GM12878 (cell line): ENCODE measurements around the gene ING1. TPM values are rescaled to one million over a fixed set of nuclear protein-coding genes. Genes with fewer than 3 reads are reported as not detected.

ENCODE experiments used
- ATAC-seq: fragments of 200-7000 bp; cut with Tn5 transposase; 3 replicates; pipeline ENCODE4 v1.9.1; 2020; ENCODE audit warnings: mild to moderate bottlenecking, moderate library complexity
- BruUV-seq: library from RNA; stranded (reverse); fragments of 400-500 nt; replicated peaks from 2 replicates; lab custom pipeline; 2021; lab: Mats Ljungman, UMichigan
- CTCF ChIA-PET: fragments of 300-600 bp; sonication (Branson Sonifier 250); formaldehyde crosslinking; extraction: SDS; loops from one replicate; lab custom pipeline; 2021; ENCODE audit warnings: inconsistent platforms; lab: Yijun Ruan, JAX
- POLR2A ChIA-PET: fragments of 350-600 bp; formaldehyde crosslinking; extraction: SDS; loops from one replicate; lab custom pipeline; 2021; ENCODE audit warnings: inconsistent platforms; lab: Charles Lee
- RAD21 ChIA-PET: fragments of 300-600 bp; sonication (Branson Sonifier 250); formaldehyde crosslinking; loops from one replicate; lab custom pipeline; 2023; ENCODE audit warnings: antibody characterized with exemption; ENCODE audit not compliant: unreplicated experiment; lab: Charles Lee
- SMC1A ChIA-PET: fragments of 300-600 bp; sonication (Branson Sonifier 250); formaldehyde crosslinking; loops from one replicate; lab custom pipeline; 2023; ENCODE audit not compliant: unreplicated experiment, uncharacterized antibody; lab: Charles Lee
- DNase-seq: peaks from one replicate; pipeline ENCODE4 v3.0.0-alpha.2; 2011; ENCODE audit warnings: low read depth, low spot score
- FAIRE-seq: peaks from 3 replicates; lab custom pipeline; 2011; peaks lifted over from hg19 to GRCh38; lab: Jason Lieb, UNC
- H2AFZ ChIP-seq: 2 replicates; pipeline ENCODE4 v1.6.0; 2011; ENCODE audit warnings: low read depth, low read length, control low read depth; ENCODE audit not compliant: control insufficient read depth
- H3K27ac ChIP-seq: 2 replicates; pipeline ENCODE4 v1.5.1; 2011; ENCODE audit warnings: control low read depth; ENCODE audit not compliant: control insufficient read depth, insufficient read depth
- H3K27me3 ChIP-seq, 2 experiments: replicated peaks in 1 of 2; 2 replicates each; pipeline versions ENCODE4 v1.6.0 to v1.6.1; 2011; ENCODE audit warnings: low read length in 1 of 2; ENCODE audit not compliant: control insufficient read depth in 2 of 2, insufficient read depth in 2 of 2
- H3K36me3 ChIP-seq, 2 experiments: 2 replicates each; pipeline ENCODE4 v1.5.1; 2011; ENCODE audit warnings: low read length in 1 of 2; ENCODE audit not compliant: control insufficient read depth in 2 of 2, insufficient read depth in 2 of 2
- H3K4me1 ChIP-seq: 2 replicates; pipeline ENCODE4 v1.6.1; 2011; ENCODE audit warnings: mild to moderate bottlenecking, low read length, moderate library complexity, mixed read lengths; ENCODE audit not compliant: control insufficient read depth, insufficient read depth
- H3K4me2 ChIP-seq: 2 replicates; pipeline ENCODE4 v1.6.0; 2011; ENCODE audit warnings: control low read depth; ENCODE audit not compliant: control insufficient read depth, insufficient read depth
- H3K4me3 ChIP-seq: fragments of 200-600 bp; sonication (generic); 2 replicates; pipeline ENCODE4 v1.5.1; 2016
- H3K79me2 ChIP-seq: 2 replicates; pipeline ENCODE4 v1.6.0; 2011; ENCODE audit warnings: low read length; ENCODE audit not compliant: control insufficient read depth, insufficient read depth
- H3K9ac ChIP-seq: 2 replicates; pipeline ENCODE4 v1.8.0; 2011; ENCODE audit warnings: low read length, control low read depth, mixed read lengths; ENCODE audit not compliant: control insufficient read depth, insufficient read depth
- H3K9me3 ChIP-seq: replicated peaks from 3 replicates; pipeline ENCODE4 v1.5.1; 2011; ENCODE audit warnings: mild to moderate bottlenecking, low read length; ENCODE audit not compliant: control insufficient read depth, insufficient read depth
- H4K20me1 ChIP-seq: 2 replicates; pipeline ENCODE4 v1.6.0; 2011; ENCODE audit not compliant: control insufficient read depth, insufficient read depth
- E2F4 ChIP-seq: IDR thresholded peaks from 2 replicates; pipeline ENCODE4 v1.6.1; 2012; ENCODE audit warnings: low read depth, low read length, improper control_type of control experiment
- ELK1 ChIP-seq: IDR thresholded peaks from 2 replicates; pipeline ENCODE4 v1.6.1; 2012; ENCODE audit warnings: low read depth, low read length, improper control_type of control experiment
- ESRRA ChIP-seq: IDR thresholded peaks from 2 replicates; pipeline ENCODE4 v1.6.1; 2012; ENCODE audit warnings: mild to moderate bottlenecking, low read length, improper control_type of control experiment
- MEF2B ChIP-seq: fragments of 450-650 bp; IDR thresholded peaks from 2 replicates; pipeline ENCODE4 v1.6.1; 2018; ENCODE audit warnings: mild to moderate bottlenecking, moderate library complexity; ENCODE audit not compliant: partially characterized antibody, poor library complexity, severe bottlenecking
- MYC ChIP-seq: IDR thresholded peaks from 2 replicates; pipeline ENCODE4 v1.6.1; 2011; ENCODE audit warnings: mild to moderate bottlenecking, low read length, moderate library complexity, inconsistent platforms; ENCODE audit not compliant: insufficient read depth, insufficient replicate concordance, insufficient read length, severe bottlenecking
- NFIC ChIP-seq: IDR thresholded peaks from 2 replicates; pipeline ENCODE4 v1.6.1; 2012; ENCODE audit warnings: low read depth, mild to moderate bottlenecking, inconsistent platforms, low read length, moderate library complexity
- PBX3 ChIP-seq: IDR thresholded peaks from 2 replicates; pipeline ENCODE4 v1.6.1; 2011; ENCODE audit warnings: mild to moderate bottlenecking, low read depth, low read length, moderate library complexity; ENCODE audit not compliant: insufficient replicate concordance
- POLR2A ChIP-seq: IDR thresholded peaks from 2 replicates; pipeline ENCODE4 v1.6.1; 2011; ENCODE audit warnings: low read depth, mild to moderate bottlenecking, low read length
- RB1 ChIP-seq: fragments of 450-650 bp; formaldehyde crosslinking; IDR thresholded peaks from 2 replicates; pipeline ENCODE4 v1.6.1; 2017; ENCODE audit warnings: mild to moderate bottlenecking, borderline replicate concordance
- RBBP5 ChIP-seq: fragments of 200-600 bp; sonication (generic); conservative IDR thresholded peaks from 2 replicates; pipeline ENCODE4 v1.6.1; 2016
- RFX5 ChIP-seq: IDR thresholded peaks from 2 replicates; pipeline ENCODE4 v1.6.1; 2011; ENCODE audit warnings: low read depth, low read length, improper control_type of control experiment
- SREBF1 ChIP-seq: IDR thresholded peaks from 2 replicates; pipeline ENCODE4 v1.6.1; 2012; ENCODE audit warnings: mild to moderate bottlenecking, low read length
- SUPT20H ChIP-seq: IDR thresholded peaks from 2 replicates; pipeline ENCODE4 v1.6.1; 2011; ENCODE audit warnings: low read depth, mild to moderate bottlenecking, low read length, moderate library complexity, borderline replicate concordance; ENCODE audit not compliant: control insufficient read depth
- SUZ12 ChIP-seq: fragments of 200-600 bp; sonication (generic); IDR thresholded peaks from one replicate; pipeline ENCODE4 v1.6.1; 2018; ENCODE audit warnings: antibody characterized with exemption, mild to moderate bottlenecking; ENCODE audit not compliant: unreplicated experiment
- TAF1 ChIP-seq: IDR thresholded peaks from 2 replicates; pipeline ENCODE4 v1.6.1; 2011; ENCODE audit warnings: mild to moderate bottlenecking, low read depth, low read length, borderline replicate concordance
- ZNF217 ChIP-seq: fragments of 450-650 bp; IDR thresholded peaks from 2 replicates; pipeline ENCODE4 v1.6.1; 2017; ENCODE audit warnings: antibody characterized with exemption, mild to moderate bottlenecking
- WGBS: methylation state at CpG from one replicate; pipeline ENCODE4 v1.1.6; 2016; ENCODE audit warnings: low lambda C conversion rate; ENCODE audit not compliant: insufficient replicate concordance, insufficient coverage; ENCODE audit errors: missing lambda C conversion rate; 5-methylcytosine and 5-hydroxymethylcytosine counted together
- in situ Hi-C: fragments of 300-500 bp; cut with MboI; formaldehyde crosslinking; loops from 9 replicates; pipeline ENCODE4 v1.14.3; 2018; ENCODE audit warnings: mixed read lengths
- intact Hi-C: fragments of 100-400 bp; cut with micrococcal nuclease; formaldehyde crosslinking; loops from one replicate; pipeline ENCODE4 v1.14.2; 2022; ENCODE audit not compliant: unreplicated experiment
- polyA plus RNA-seq, 11 experiments: library from polyadenylated mRNA; depleted of rRNA in 4 of 11; unstranded in 6 of 11; stranded (reverse) in 5 of 11; fragments of >200 nt; fragmentation: Nextera tagmentation in 4 of 11; fragmentation: Illumina TruSeq in 1 of 11; extraction: Ambion mirVana in 4 of 11; extraction: Trizol in 1 of 11; gene quantifications; 1 replicate in 1 of 11; 2 replicates in 10 of 11; pipeline versions ENCODE4 v1.2.1 to v1.2.3, GENCODE V29; 2011 to 2016; ENCODE audit warnings: inconsistent platforms in 2 of 11, missing spikeins in 2 of 11, low read depth in 1 of 11
- total RNA-seq, 4 experiments: library from RNA; depleted of rRNA in 3 of 4; stranded (reverse); fragments of >200 nt in 3 of 4; fragmentation: Illumina TruSeq in 1 of 4; extraction: Trizol in 1 of 4; gene quantifications; 2 replicates each; pipeline versions ENCODE4 v1.2.1 to v1.2.3, GENCODE V29; 2013 to 2021
- TF ChIP-seq, protein P1 (sequence below): fragments of 450-650 bp; IDR thresholded peaks from 2 replicates; pipeline ENCODE4 v1.6.1; 2017; ENCODE audit warnings: low read depth, mild to moderate bottlenecking, moderate library complexity

ING1 gene
- total and polyA plus RNA-seq, 10 of the 15 experiments (the other 5 are each of a cell fraction or from before 2014, with no cell fraction given), result 1.3 to 20.4 (median 13.1) TPM

- Histone ChIP-seq H3K27ac (peak overlapping the region; percentile 91), H3K9ac (peak overlapping the region; percentile 95), H3K79me2 (peaks cover 54% of the 10 kb centered on the region), H2AFZ (peak overlapping the region; percentile 33), H3K27me3 (no peaks in the 10 kb centered on the region), H3K36me3 (peaks cover 5 to 10% of the 10 kb centered on the region in 2 experiments; a peak in 3 of 4 replicates), H3K9me3 (no peaks in the 10 kb centered on the region; the same call in 2 of the 3 replicates), H3K4me2 (0 out of 2 replicates have a peak overlapping the region, but pooled peaks have one; percentile 11), H3K4me3 (peak overlapping the region; percentile 95), H4K20me1 (no peaks in the 10 kb centered on the region; the same call in 1 of the 2 replicates), H3K4me1 (peaks cover 5% of the 10 kb centered on the region)
- in situ Hi-C loops (no loop called here), intact Hi-C loops (loop anchor here (1.0 to 10.0 kb wide), 7 partner anchors 38 to 590 kb away; partner anchors contain the start of gene NAXD)
- ChIA-PET SMC1A (interaction anchor here (0.6 to 3.6 kb wide), 5 partner anchors 11 to 119 kb away, joined by 3 to 21 read pairs (median 4); no protein-coding TSS in a partner anchor), CTCF (interaction anchor here (0.7 to 1.1 kb wide), 5 partner anchors 11 to 271 kb away, joined by 3 to 4 read pairs (median 3); no protein-coding TSS in a partner anchor), POLR2A (interaction anchor here (0.6 to 3.0 kb wide), 22 partner anchors 9 to 268 kb away, joined by 3 to 25 read pairs (median 4); partner anchors contain the start of genes ANKRD10, CARS2 and NAXD), RAD21 (interaction anchor here (1.0 to 1.5 kb wide), 8 partner anchors 9 to 1800 kb away, joined by 3 to 6 read pairs (median 3); partner anchors contain the start of gene CARS2)
- under 1% methylated on average over 49 of the region's 49 CpGs for WGBS
- TSS peak; percentile 92 for BruUV-seq
- FAIRE-seq (no peak), ATAC-seq (peak; percentile 0; the same call in 1 of the 3 replicates), DNase-seq (no peak)
- TF ChIP-seq ESRRA (no peak), ZNF217 (0 out of 2 replicates have a peak, but pooled peaks have one; percentile 20), SREBF1 (no peak), NFIC (no peak), ELK1 (no peak; the same call in 1 of the 2 replicates), RBBP5 (no peak), MEF2B (peak; percentile 41), SUZ12 (no peak), TAF1 (peak; percentile 97), RFX5 (no peak), MYC (no peak), PBX3 (no peak), POLR2A (peak; percentile 93), E2F4 (no peak), SUPT20H (no peak), RB1 (peak; percentile 80; the same call in 1 of the 2 replicates)
- TF ChIP-seq, protein P1, sequence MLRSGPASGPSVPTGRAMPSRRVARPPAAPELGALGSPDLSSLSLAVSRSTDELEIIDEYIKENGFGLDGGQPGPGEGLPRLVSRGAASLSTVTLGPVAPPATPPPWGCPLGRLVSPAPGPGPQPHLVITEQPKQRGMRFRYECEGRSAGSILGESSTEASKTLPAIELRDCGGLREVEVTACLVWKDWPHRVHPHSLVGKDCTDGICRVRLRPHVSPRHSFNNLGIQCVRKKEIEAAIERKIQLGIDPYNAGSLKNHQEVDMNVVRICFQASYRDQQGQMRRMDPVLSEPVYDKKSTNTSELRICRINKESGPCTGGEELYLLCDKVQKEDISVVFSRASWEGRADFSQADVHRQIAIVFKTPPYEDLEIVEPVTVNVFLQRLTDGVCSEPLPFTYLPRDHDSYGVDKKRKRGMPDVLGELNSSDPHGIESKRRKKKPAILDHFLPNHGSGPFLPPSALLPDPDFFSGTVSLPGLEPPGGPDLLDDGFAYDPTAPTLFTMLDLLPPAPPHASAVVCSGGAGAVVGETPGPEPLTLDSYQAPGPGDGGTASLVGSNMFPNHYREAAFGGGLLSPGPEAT, result peak; percentile 66
These were observed 1.4 kb downstream of the ING1 start for GRCh38 chr13:110714797-110715394.
